Liver (tissue), 9 donors: ENCODE measurements around the gene C21orf58. TPM values are rescaled to one million over a fixed set of nuclear protein-coding genes. Genes with fewer than 3 reads are reported as not detected.
"Not testable (repeated sequence)": the region's sequence is repeated elsewhere in the genome, so short reads cannot be mapped to it uniquely, and the experiment has no call there.

ENCODE experiments used
- DNase-seq: peaks from one replicate; pipeline ENCODE4 v3.0.0-alpha.2; 2017; ENCODE audit warnings: low spot score
- H3K27ac ChIP-seq, 2 donors: one replicate each; pipeline ENCODE4 v1.7.0; 2013; ENCODE audit warnings: inconsistent platforms in 2 of 2, low read length in 2 of 2, control low read depth in 1 of 2, low read depth in 1 of 2, mild to moderate bottlenecking in 1 of 2
- H3K27me3 ChIP-seq, 4 donors: one replicate each; pipeline versions ENCODE4 v1.6.1 to v1.7.0; 2013; ENCODE audit warnings: low read length in 3 of 4, inconsistent platforms in 1 of 4, mild to moderate bottlenecking in 1 of 4, moderate library complexity in 1 of 4; ENCODE audit not compliant: control insufficient read depth in 4 of 4, insufficient read depth in 4 of 4
- H3K36me3 ChIP-seq, 4 donors: one replicate each; pipeline versions ENCODE4 v1.6.1 to v1.7.0; 2013; ENCODE audit warnings: low read length in 3 of 4, mild to moderate bottlenecking in 3 of 4, low read depth in 1 of 4, moderate library complexity in 1 of 4; ENCODE audit not compliant: control insufficient read depth in 4 of 4, insufficient read depth in 3 of 4
- H3K4me1 ChIP-seq, 4 donors: one replicate each; pipeline versions ENCODE4 v1.6.1 to v1.7.0; 2013; ENCODE audit warnings: low read length in 3 of 4, mild to moderate bottlenecking in 3 of 4, moderate library complexity in 1 of 4; ENCODE audit not compliant: control insufficient read depth in 4 of 4, insufficient read depth in 4 of 4
- H3K4me3 ChIP-seq, 3 donors: one replicate each; pipeline versions ENCODE4 v1.6.1 to v1.7.0; 2013; ENCODE audit warnings: low read length in 3 of 3, control low read depth in 1 of 3, low read depth in 1 of 3, mild to moderate bottlenecking in 1 of 3
- H3K9ac ChIP-seq, 2 donors: one replicate each; pipeline ENCODE4 v1.7.0; 2013; ENCODE audit warnings: low read length in 2 of 2, mild to moderate bottlenecking in 2 of 2, moderate library complexity in 2 of 2, control low read depth in 1 of 2, low read depth in 1 of 2
- H3K9me3 ChIP-seq, 4 donors: one replicate each; pipeline versions ENCODE4 v1.6.1 to v1.7.0; 2013; ENCODE audit warnings: low read length in 3 of 4; ENCODE audit not compliant: control insufficient read depth in 4 of 4
- ATF3 ChIP-seq: IDR thresholded peaks from 2 replicates; pipeline ENCODE4 v1.6.1; 2016; ENCODE audit warnings: antibody characterized with exemption
- CTCF ChIP-seq: fragments of 150-350 bp; IDR thresholded peaks from 2 replicates; pipeline ENCODE4 v1.5.1; 2017; ENCODE audit warnings: improper control_type of control experiment, low read depth, low read length; ENCODE audit not compliant: missing input control
- EGR1 ChIP-seq, 2 donors: IDR thresholded peaks; 2 replicates each; pipeline ENCODE4 v1.6.1; 2016 to 2018; ENCODE audit warnings: antibody characterized with exemption in 2 of 2, low read depth in 2 of 2
- FOXA1 ChIP-seq: IDR thresholded peaks from 2 replicates; pipeline ENCODE4 v1.6.1; 2016; ENCODE audit warnings: antibody characterized with exemption
- FOXA2 ChIP-seq: IDR thresholded peaks from 2 replicates; pipeline ENCODE4 v1.6.1; 2016; ENCODE audit warnings: antibody characterized with exemption
- GABPA ChIP-seq, 2 donors: IDR thresholded peaks in 1 of 2; conservative IDR thresholded peaks in 1 of 2; 2 replicates each; pipeline ENCODE4 v1.6.1; 2016; ENCODE audit warnings: antibody characterized with exemption in 2 of 2, mild to moderate bottlenecking in 1 of 2, moderate library complexity in 1 of 2
- HNF4A ChIP-seq, 2 donors: conservative IDR thresholded peaks; 2 replicates each; pipeline ENCODE4 v1.6.1; 2016; ENCODE audit warnings: antibody characterized with exemption in 2 of 2, mild to moderate bottlenecking in 2 of 2
- HNF4G ChIP-seq: IDR thresholded peaks from 2 replicates; pipeline ENCODE4 v1.6.1; 2016; ENCODE audit warnings: antibody characterized with exemption
- JUND ChIP-seq, 2 donors: IDR thresholded peaks; 2 replicates each; pipeline ENCODE4 v1.6.1; 2016; ENCODE audit warnings: antibody characterized with exemption in 2 of 2
- MAX ChIP-seq: IDR thresholded peaks from 2 replicates; pipeline ENCODE4 v1.6.1; 2016; ENCODE audit warnings: antibody characterized with exemption
- NR2F2 ChIP-seq: IDR thresholded peaks from 2 replicates; pipeline ENCODE4 v1.6.1; 2016; ENCODE audit warnings: antibody characterized with exemption
- RAD21 ChIP-seq, 2 donors: IDR thresholded peaks; 2 replicates each; pipeline ENCODE4 v1.6.1; 2016; ENCODE audit warnings: antibody characterized with exemption in 2 of 2, mild to moderate bottlenecking in 2 of 2
- REST ChIP-seq: IDR thresholded peaks from 2 replicates; pipeline ENCODE4 v1.6.1; 2016; ENCODE audit warnings: antibody characterized with exemption, mild to moderate bottlenecking
- RXRA ChIP-seq, 2 donors: IDR thresholded peaks; 2 replicates each; pipeline ENCODE4 v1.6.1; 2017 to 2018; ENCODE audit warnings: antibody characterized with exemption in 2 of 2, mild to moderate bottlenecking in 1 of 2
- SP1 ChIP-seq: IDR thresholded peaks from 2 replicates; pipeline ENCODE4 v1.6.1; 2018; ENCODE audit warnings: antibody characterized with exemption, mild to moderate bottlenecking
- TAF1 ChIP-seq: conservative IDR thresholded peaks from 2 replicates; pipeline ENCODE4 v1.6.1; 2016; ENCODE audit warnings: antibody characterized with exemption, mild to moderate bottlenecking
- YY1 ChIP-seq: IDR thresholded peaks from 2 replicates; pipeline ENCODE4 v1.6.1; 2016; ENCODE audit warnings: antibody characterized with exemption, mild to moderate bottlenecking
- ZBTB33 ChIP-seq: IDR thresholded peaks from 2 replicates; pipeline ENCODE4 v1.6.1; 2016; ENCODE audit warnings: antibody characterized with exemption
- WGBS: extraction: QIAGEN DNeasy Blood & Tissue Kit; methylation state at CpG from one replicate; pipeline ENCODE4 v1.1.7; 2013; 5-methylcytosine and 5-hydroxymethylcytosine counted together
- polyA plus RNA-seq, 2 donors: library from polyadenylated mRNA; stranded (reverse) in 1 of 2; unstranded in 1 of 2; fragments of 200-250 nt in 1 of 2; fragments of >200 nt in 1 of 2; fragmentation: Nextera tagmentation in 1 of 2; extraction: Ambion mirVana in 1 of 2; gene quantifications; one replicate each; pipeline versions ENCODE4 v1.2.1 to v1.2.3, GENCODE V29; 2013 to 2015
- total RNA-seq, 2 donors: library from RNA; depleted of rRNA; stranded (reverse); fragments of >200 nt; gene quantifications; one replicate each; pipeline ENCODE4 v1.2.3, GENCODE V29; 2014
- donor health status: healthy.
- donor health status: healthy.
- donor health status: healthy.
- donor health status: healthy.
- donor health status: healthy.

Gene C21orf58
- total RNA-seq, result 10 to 100 TPM in 1 of 2 donors, under 1 TPM in 1; 0.75 to 17.7 TPM
- polyA plus RNA-seq, result under 1 TPM; 0.59 to 0.61 TPM

- Histone ChIP-seq H3K27me3 (no peaks in the 10 kb centered on the region), H3K9ac (peak within 1 kb of the TSS; percentile 71 to 87), H3K9me3 (no peaks in the 10 kb centered on the region), H3K4me3 (peak within 1 kb of the TSS; percentile 91 to 95 (median 95)), H3K27ac (peak within 1 kb of the TSS; percentile 98 to 99), H3K36me3 (peaks cover 0 to 6% (median 3%) of the 10 kb centered on the region in 4 donors), H3K4me1 (peaks cover 3 to 27% (median 21%) of the 10 kb centered on the region in 4 donors)
- peak; percentile 98 for DNase-seq
- TF ChIP-seq GABPA (IDR thresholded peaks at IDR 0.05 in 1 of 2, conservative IDR thresholded peaks at IDR 0.05 in 1 of 2) (peak in 1 of 2 donors; percentile 60), NR2F2 (no peak), REST (peak; percentile 68), RAD21 (IDR thresholded peaks at IDR 0.05) (peak in 1 of 2 donors; percentile 6), SP1 (peak; percentile 90), EGR1 (IDR thresholded peaks at IDR 0.05; ENCODE audit: low read depth in 2 of 2) (peak in 1 of 2 donors; percentile 42), RXRA (IDR thresholded peaks at IDR 0.05) (no peak), CTCF (no peak), TAF1 (no peak), JUND (IDR thresholded peaks at IDR 0.05) (no peak), FOXA1 (peak; percentile 7)
- WGBS, result under 1% methylated on average over 76 of the region's 76 CpGs
Measured at GRCh38 chr21:46323710-46324389, at the start of gene C21orf58, which contains the start of gene PCNT. Gene C21orf58, minus strand, starts transcription at chr21:46323870. Its CDS starts 1,132 bp downstream, at chr21:46322738. Gene PCNT, plus strand, starts transcription at chr21:46324156. Its CDS starts 73 bp downstream, at chr21:46324229.

- not testable (repeated sequence) for H3K36me3 ChIP-seq, H3K9me3 ChIP-seq, H3K27ac ChIP-seq, DNase-seq, H3K27me3 ChIP-seq, H3K4me3 ChIP-seq, H3K9ac ChIP-seq, H3K4me1 ChIP-seq
- 96% methylated on average over 10 of the region's 10 CpGs for WGBS
Measured at GRCh38 chr21:46372947-46373346, 49.3 kb upstream of the C21orf58 start.

- no peak for DNase-seq
- H3K9me3 ChIP-seq, result no peaks in the 10 kb centered on the region
- no peak for TF ChIP-seq EGR1 (IDR thresholded peaks at IDR 0.05; ENCODE audit: low read depth in 2 of 2)
- no peak for TF ChIP-seq FOXA2
- no peak for TF ChIP-seq ATF3
- no peak for TF ChIP-seq SP1
- no peak for TF ChIP-seq MAX
- TF ChIP-seq YY1, result no peak
- no peak for TF ChIP-seq HNF4G
- TF ChIP-seq TAF1, result no peak
- no peak for TF ChIP-seq HNF4A (conservative IDR thresholded peaks at IDR 0.05)
- no peak for TF ChIP-seq GABPA (IDR thresholded peaks at IDR 0.05 in 1 of 2, conservative IDR thresholded peaks at IDR 0.05 in 1 of 2)
- no peak for TF ChIP-seq ZBTB33
- TF ChIP-seq RAD21 (IDR thresholded peaks at IDR 0.05), result no peak
- H3K27ac ChIP-seq, result no peak overlapping the region
- H3K36me3 ChIP-seq, result peaks cover 0 to 7% (median 3%) of the 10 kb centered on the region in 4 donors
- H3K4me3 ChIP-seq, result no peak overlapping the region
- H3K27me3 ChIP-seq, result no peaks in the 10 kb centered on the region
- WGBS, result 98% methylated on average over 7 of the region's 7 CpGs
- H3K4me1 ChIP-seq, result no peaks in the 10 kb centered on the region
- H3K9ac ChIP-seq, result no peak overlapping the region
Measured at GRCh38 chr21:46372014-46372485, 48.4 kb upstream of the C21orf58 start.
